Suprapubic skin (tissue), 4 donors: ENCODE measurements around the gene HOXB8.

Experiments used
- EP300 ChIP-seq: sonication (generic); formaldehyde crosslinking; IDR thresholded peaks from one replicate; pipeline ENCODE4 v1.6.1; 2017; ENCODE audit warnings: antibody characterized with exemption
- POLR2A ChIP-seq, 2 donors: fragments of 450-650 bp; IDR thresholded peaks; one replicate each; pipeline ENCODE4 v1.6.1; 2017; ENCODE audit warnings: antibody characterized with exemption in 2 of 2, mild to moderate bottlenecking in 2 of 2, moderate library complexity in 2 of 2
- POLR2AphosphoS5 ChIP-seq, 3 donors: sonication (generic); formaldehyde crosslinking; IDR thresholded peaks; one replicate each; pipeline ENCODE4 v1.6.1; 2017; ENCODE audit warnings: antibody characterized with exemption in 3 of 3
- TF ChIP-seq, protein P1 (sequence below), 2 donors: fragments of 200-600 bp in 1 of 2; fragments of 450-650 bp in 1 of 2; sonication (generic) in 1 of 2; IDR thresholded peaks; one replicate each; pipeline ENCODE4 v1.5.1; 2016 to 2019; ENCODE audit warnings: antibody characterized with exemption in 2 of 2, mild to moderate bottlenecking in 1 of 2, moderate library complexity in 1 of 2

DNA sequence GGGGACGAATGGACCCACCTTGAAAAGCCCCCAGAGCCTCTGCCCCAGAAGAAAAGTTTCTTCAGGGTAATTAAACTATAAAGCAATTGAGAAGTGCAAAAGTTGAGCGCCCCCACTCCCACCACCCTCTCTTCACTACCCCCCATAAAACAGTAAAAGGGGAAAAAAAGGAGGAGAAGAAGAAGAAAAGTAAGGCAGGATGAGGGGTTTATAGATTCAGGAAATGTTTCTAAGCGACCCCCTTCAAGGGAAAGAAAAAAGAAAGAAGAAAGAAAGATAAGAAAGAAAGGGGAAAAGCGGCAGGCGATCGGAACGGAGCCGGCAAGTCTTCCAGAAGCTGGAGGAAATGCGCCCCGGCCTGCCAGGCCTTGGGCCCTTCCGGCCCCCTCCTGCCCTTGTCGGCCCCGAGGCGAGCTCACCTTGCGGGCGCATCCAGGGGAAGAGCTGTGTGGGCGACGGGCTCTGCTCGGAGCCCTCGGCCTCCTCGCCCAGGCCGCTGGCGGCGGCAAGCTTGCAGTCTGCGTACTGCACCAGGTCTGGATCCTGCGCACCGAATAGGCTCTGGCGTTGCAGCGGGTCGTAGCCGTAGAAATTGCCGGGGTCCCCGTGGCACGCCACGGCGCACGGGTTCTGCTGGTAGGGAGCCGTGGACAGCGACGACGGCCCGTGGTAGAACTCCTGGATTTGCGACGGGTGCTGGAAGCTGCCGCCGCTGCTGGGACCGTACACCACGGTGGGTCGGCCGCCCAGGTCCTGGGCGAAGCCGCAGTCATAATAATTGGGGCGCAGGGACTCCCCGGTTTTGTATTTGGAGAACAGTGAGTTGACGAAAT is 1.0 kb downstream of the HOXB8 start:
- TF ChIP-seq, protein P1, sequence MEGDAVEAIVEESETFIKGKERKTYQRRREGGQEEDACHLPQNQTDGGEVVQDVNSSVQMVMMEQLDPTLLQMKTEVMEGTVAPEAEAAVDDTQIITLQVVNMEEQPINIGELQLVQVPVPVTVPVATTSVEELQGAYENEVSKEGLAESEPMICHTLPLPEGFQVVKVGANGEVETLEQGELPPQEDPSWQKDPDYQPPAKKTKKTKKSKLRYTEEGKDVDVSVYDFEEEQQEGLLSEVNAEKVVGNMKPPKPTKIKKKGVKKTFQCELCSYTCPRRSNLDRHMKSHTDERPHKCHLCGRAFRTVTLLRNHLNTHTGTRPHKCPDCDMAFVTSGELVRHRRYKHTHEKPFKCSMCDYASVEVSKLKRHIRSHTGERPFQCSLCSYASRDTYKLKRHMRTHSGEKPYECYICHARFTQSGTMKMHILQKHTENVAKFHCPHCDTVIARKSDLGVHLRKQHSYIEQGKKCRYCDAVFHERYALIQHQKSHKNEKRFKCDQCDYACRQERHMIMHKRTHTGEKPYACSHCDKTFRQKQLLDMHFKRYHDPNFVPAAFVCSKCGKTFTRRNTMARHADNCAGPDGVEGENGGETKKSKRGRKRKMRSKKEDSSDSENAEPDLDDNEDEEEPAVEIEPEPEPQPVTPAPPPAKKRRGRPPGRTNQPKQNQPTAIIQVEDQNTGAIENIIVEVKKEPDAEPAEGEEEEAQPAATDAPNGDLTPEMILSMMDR (IDR thresholded peaks at IDR 0.05) = no peak
- TF ChIP-seq POLR2A (IDR thresholded peaks at IDR 0.05) (no peak), POLR2AphosphoS5 (IDR thresholded peaks at IDR 0.05) (no peak), EP300 (no peak)
